A549 (cell line): ENCODE data around the gene DNM3.

Experiments
- CTCF ChIP-seq: fragments of >200 bp; sonication (Bioruptor Twin); formaldehyde crosslinking; IDR thresholded peaks from 3 replicates; pipeline ENCODE4 v1.5.1; 2016
- EP300 ChIP-seq, 2 experiments: fragments of >200 bp; sonication (Bioruptor Twin); formaldehyde crosslinking; IDR thresholded peaks; 2 replicates in 1 of 2; 3 replicates in 1 of 2; pipeline ENCODE4 v1.6.1; 2016 to 2017
- HDAC2 ChIP-seq: fragments of 200-600 bp; sonication (generic); IDR thresholded peaks from 2 replicates; pipeline ENCODE4 v1.6.1; 2016
- JUNB ChIP-seq: fragments of >200 bp; sonication (Bioruptor Twin); formaldehyde crosslinking; IDR thresholded peaks from 2 replicates; pipeline ENCODE4 v1.6.1; 2016
- POLR2A ChIP-seq: IDR thresholded peaks from 2 replicates; pipeline ENCODE4 v1.6.1; 2012; ENCODE audit warnings: mild to moderate bottlenecking, low read length

- TF ChIP-seq EP300 (IDR thresholded peaks at IDR 0.05), result no peak
- TF ChIP-seq CTCF, result no peak
- no peak for TF ChIP-seq HDAC2
- TF ChIP-seq JUNB, result no peak
- TF ChIP-seq POLR2A, result no peak
Measured at GRCh38 chr1:171834821-171835220, 6.5 kb upstream of the DNM3 start.
